Coronary artery (tissue), 2 donors: ENCODE results near the gene DOCK3.

ENCODE experiments used
- DNase-seq: peaks from one replicate; pipeline ENCODE4 v3.0.0-alpha.2; 2017; ENCODE audit warnings: low spot score
- H3K27ac ChIP-seq, 2 donors: fragments of 200-600 bp; sonication (generic); one replicate each; pipeline ENCODE4 v1.5.1; 2016 to 2019
- H3K4me3 ChIP-seq: fragments of 200-600 bp; sonication (generic); 2 replicates; pipeline ENCODE4 v1.5.1; 2016; ENCODE audit warnings: mild to moderate bottlenecking, moderate library complexity
- CTCF ChIP-seq: fragments of 200-600 bp; sonication (generic); IDR thresholded peaks from one replicate; pipeline ENCODE4 v1.5.1; 2019; ENCODE audit warnings: antibody characterized with exemption

DOCK3 gene

DNA sequence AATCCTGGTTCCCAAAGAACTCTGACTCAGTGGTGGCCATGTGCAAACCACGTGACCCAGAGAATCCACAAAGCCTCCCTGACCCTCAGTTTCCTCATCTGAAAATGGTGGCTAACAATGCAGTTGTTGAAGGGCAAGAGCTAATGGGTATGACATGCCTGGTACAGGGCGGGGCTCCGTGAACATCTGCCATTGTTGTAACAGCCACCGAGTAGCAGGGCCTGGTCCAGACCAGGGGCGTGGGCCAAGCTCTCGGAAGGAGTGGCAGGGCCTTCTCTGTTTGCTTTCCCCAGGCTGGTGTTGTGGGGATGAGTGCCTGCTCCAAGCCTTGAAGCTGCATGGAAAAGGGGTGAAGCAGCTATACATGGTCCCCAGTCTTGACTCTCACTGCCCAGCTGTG, 44.3 kb upstream of the DOCK3 start:
- TF ChIP-seq CTCF, result no peak
- Histone ChIP-seq H3K27ac (no peak overlapping the region), H3K4me3 (no peak overlapping the region)
- no peak for DNase-seq

DNA sequence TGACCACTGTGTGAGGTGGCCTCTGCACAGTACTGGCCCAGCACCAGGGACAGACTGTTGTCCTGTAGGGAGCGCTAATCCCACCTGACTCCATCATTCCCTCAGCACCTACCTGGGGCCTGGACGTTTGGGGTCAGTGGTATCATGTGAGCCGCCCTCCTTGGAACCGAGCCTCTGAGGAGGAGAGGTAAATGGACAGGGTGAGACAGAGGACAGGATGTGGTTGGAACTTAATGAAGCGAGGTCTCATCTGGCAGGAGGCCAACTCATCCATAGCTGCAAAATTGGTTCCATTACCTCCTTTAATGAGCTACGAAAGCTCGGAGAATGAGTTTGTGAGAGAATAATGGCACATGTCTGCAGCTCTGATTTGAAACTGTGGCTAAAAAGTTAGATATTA, 43.9 kb upstream of the DOCK3 start:
- Histone ChIP-seq H3K4me3 (no peak overlapping the region), H3K27ac (no peak overlapping the region)
- no peak for DNase-seq
- no peak for TF ChIP-seq CTCF

DNA sequence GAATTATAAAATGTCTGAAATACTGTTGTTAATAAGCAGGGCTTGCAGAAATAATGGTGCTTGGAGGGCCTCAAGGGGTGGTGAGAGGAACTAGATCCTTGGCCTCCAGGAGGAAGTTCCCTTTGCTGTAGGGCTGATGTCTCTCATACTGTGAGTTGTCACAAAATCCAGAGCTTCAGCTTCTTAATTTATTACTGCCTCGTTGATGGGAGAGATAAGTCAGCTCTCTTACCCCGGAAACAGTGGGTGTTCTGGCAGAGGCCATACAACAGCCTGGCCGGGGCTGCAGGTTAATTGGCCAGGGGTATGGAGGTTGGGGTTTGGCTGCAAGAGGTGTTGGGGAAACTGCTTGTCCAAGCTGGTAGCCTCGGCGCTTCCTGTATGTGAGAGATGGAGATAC, 42.3 kb upstream of the DOCK3 start:
- no peak for DNase-seq
- no peak overlapping the region for H3K27ac ChIP-seq
- no peak for TF ChIP-seq CTCF
- H3K4me3 ChIP-seq, result no peak overlapping the region

DNA sequence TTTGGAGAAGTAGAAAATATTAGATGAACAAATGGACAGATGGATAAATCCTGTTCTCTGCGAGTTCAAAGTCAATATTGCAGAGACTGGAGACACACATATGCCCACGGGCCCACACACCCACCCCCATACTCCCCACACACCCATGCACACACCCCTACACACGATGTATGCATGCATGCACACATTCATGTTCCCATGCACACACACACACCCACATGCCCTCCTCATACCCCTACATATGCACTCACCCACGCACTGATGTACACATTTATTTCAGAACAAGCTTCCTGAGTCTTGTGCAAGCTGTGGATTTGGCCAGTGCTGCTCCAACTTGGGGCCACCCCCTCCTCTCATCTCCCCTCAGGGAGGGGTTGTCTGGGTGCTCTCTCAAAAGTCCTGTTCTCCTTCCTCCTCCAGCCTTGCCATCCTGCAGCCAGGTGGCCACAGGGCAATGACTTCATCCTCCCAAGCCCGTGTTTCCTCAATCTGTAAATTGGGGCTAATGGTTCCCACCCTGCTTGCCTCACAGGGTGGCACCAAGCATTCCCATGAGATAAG, 41.4 kb upstream of the DOCK3 start:
- TF ChIP-seq CTCF, result no peak
- no peak overlapping the region for H3K4me3 ChIP-seq
- no peak overlapping the region for H3K27ac ChIP-seq

DNA sequence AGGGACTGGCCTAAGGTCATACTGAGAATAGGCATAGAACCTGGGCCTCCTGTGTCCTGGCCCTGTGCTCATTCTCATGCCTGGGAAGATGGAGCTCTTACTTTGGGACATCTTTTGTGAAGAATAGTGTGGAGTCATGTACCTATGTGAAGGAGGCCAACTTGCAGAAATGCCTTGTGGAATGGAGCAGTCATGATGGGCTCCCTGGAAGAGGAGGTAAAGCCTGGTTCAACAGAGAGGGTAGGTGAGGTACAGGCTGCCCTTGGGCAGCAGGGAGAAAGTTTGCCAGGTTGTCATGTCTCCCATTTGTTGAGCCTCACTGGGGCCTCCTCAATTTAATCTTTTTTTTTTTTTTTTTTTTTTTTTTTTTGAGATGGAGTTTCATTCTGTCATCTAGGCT, 39.7 kb upstream of the DOCK3 start:
- Histone ChIP-seq H3K27ac (no peak overlapping the region), H3K4me3 (no peak overlapping the region)
- no peak for TF ChIP-seq CTCF
- no peak for DNase-seq

More for the DNA sequence above, 41.4 kb upstream of the DOCK3 start:
- no peak for DNase-seq

DNA sequence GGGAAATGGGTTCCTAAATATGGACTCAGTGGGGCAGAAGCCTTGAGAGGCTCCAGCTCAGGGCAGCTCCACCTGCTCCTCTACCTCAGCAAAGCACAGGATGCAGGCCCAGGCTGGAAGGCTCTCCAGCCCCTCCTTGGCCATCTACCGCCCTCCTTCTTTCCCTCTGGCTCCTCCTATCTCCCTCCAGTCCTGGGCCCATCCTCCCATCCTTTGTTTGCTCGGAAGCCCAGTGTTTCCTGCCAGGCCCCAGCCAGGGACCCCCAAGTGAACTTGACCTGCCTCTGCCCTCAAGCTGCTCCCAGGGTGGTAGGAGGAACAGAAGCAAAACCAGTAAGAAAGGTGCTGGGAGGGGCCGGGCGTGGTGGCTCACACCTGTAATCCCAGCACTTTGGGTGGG, 37.7 kb upstream of the DOCK3 start:
- Histone ChIP-seq H3K27ac (peak overlapping the region in 1 of 2 donors; percentile 36), H3K4me3 (no peak overlapping the region)
- no peak for DNase-seq
- no peak for TF ChIP-seq CTCF

GRCh38 chr3:50637945-50638344, 36.8 kb upstream of the DOCK3 start:
- Histone ChIP-seq H3K4me3 (no peak overlapping the region), H3K27ac (no peak overlapping the region)
- no peak for TF ChIP-seq CTCF
- DNase-seq, result no peak
